IPS-15b (cell line): Measurements from ENCODE around the gene RPL32.
A peak's percentile ranks its signal among the peaks of the same experiment; 100 is the strongest.
"Not testable (repeated sequence)": the region's sequence is repeated elsewhere in the genome, so short reads cannot be mapped to it uniquely, and the experiment has no call there.

Experiments
- H3K27me3 ChIP-seq: one replicate; pipeline ENCODE4 v1.6.1; 2013; ENCODE audit warnings: low read length; ENCODE audit not compliant: control insufficient read depth, insufficient read depth
- H3K36me3 ChIP-seq: one replicate; pipeline ENCODE4 v1.6.1; 2013; ENCODE audit warnings: low read length; ENCODE audit not compliant: control insufficient read depth, insufficient read depth
- H3K4me1 ChIP-seq: one replicate; pipeline ENCODE4 v1.6.1; 2013; ENCODE audit warnings: mild to moderate bottlenecking, low read length; ENCODE audit not compliant: control insufficient read depth, insufficient read depth
- H3K4me3 ChIP-seq: one replicate; pipeline ENCODE4 v1.5.1; 2013; ENCODE audit warnings: low read depth, low read length
- H3K9ac ChIP-seq: one replicate; pipeline ENCODE4 v1.6.1; 2013; ENCODE audit warnings: low read depth, mild to moderate bottlenecking, low read length
- H3K9me3 ChIP-seq: one replicate; pipeline ENCODE4 v1.6.1; 2013; ENCODE audit warnings: mild to moderate bottlenecking, low read length; ENCODE audit not compliant: control insufficient read depth, insufficient read depth

RPL32 gene

DNA sequence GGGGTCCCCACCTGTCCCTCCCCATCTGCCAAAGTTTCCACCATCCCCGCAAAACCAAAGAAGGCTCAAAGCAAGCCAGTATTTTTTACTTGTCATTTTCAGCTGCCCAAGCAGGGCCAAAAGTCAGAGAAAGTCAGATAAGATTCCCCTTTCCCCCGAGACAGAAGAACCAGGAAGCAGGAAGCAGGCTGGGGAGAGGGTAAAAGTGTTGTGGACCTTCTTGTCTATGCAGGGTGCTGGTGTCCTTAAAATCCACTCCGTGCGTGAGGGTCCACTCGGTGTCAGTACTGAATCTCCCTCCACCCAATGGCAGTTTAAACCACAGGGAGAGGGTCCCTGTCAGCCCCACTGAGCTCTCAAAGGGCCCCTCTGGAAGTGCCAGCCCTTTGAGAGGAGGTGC lies 20.2 kb upstream of the RPL32 start:
- no peaks in the 10 kb centered on the region for H3K27me3 ChIP-seq
- H3K9me3 ChIP-seq: peaks cover 10% of the 10 kb centered on the region
- H3K36me3 ChIP-seq: no peaks in the 10 kb centered on the region

DNA sequence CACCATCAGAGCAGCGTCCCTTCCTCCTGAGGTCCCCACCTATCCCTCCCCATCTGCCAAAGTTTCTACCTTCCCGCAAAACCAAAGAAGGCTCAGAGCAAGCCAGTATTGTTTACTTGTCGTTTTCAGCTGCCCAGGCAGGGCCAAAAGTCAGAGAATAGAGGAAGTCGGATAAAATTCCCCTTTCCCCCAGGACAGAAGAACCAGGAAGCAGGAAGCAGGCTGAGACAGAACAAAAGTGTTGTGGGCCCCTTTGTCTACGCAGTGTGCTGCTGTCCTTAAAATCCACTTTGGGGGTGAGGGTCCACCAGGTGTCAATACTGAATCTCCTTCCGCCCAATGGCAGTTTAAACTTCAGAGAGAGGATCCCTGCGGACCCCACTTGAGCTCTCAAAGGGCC lies 18.5 kb upstream of the RPL32 start:
- H3K4me3 ChIP-seq: no peak overlapping the region
- no peak overlapping the region for H3K9ac ChIP-seq
- H3K9me3 ChIP-seq: no peaks in the 10 kb centered on the region
- no peaks in the 10 kb centered on the region for H3K4me1 ChIP-seq
- peaks cover 2% of the 10 kb centered on the region for H3K27me3 ChIP-seq
- H3K36me3 ChIP-seq: no peaks in the 10 kb centered on the region

More for the DNA sequence above, 20.2 kb upstream of the RPL32 start:
- Histone ChIP-seq H3K4me1 (no peaks in the 10 kb centered on the region), H3K9ac (no peak overlapping the region), H3K4me3 (no peak overlapping the region)

DNA sequence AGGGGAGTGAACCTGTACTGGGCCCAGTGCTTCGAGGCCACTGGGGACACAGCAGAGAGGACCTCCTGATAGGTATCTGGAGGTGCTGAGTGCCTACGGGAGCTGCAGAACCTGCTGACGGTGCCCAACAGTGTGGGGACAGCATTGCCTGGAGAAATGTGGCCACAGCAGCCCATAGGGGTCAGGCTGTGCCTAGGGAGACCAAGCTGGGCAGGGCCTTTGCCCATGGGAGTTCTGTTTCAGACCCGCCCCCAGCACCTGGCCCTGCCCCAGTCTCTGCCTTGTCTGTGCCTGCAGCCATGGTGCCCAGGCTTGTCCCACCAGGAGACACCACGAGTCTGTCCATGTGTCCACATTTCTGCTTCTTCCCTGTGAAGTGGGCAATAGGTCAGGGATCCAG lies 15.3 kb upstream of the RPL32 start:
- H3K9ac ChIP-seq: no peak overlapping the region
- peaks cover 4% of the 10 kb centered on the region for H3K27me3 ChIP-seq
- H3K36me3 ChIP-seq: no peaks in the 10 kb centered on the region
- H3K9me3 ChIP-seq: no peaks in the 10 kb centered on the region
- H3K4me1 ChIP-seq: no peaks in the 10 kb centered on the region
- no peak overlapping the region for H3K4me3 ChIP-seq

DNA sequence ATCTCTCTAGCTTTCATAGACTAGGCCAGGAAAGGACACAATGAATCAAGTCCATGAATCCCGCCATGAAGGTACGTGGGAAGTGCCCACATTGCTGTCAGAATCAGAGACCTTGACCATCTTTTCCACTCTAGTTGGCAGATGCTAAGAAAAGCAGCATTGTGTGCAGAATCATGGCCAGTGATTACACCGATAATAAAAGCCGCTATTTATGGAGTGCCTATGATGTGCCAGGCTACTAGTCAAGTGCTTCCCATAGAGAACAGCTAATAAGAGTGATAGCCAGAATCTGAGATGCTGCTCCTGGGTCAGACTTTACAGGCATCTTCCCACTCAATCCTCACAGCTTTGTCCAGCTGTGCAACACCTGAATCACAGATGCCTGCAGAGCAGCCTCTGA lies 13.2 kb upstream of the RPL32 start:
- H3K4me1 ChIP-seq: no peaks in the 10 kb centered on the region
- H3K27me3 ChIP-seq: peaks cover 4% of the 10 kb centered on the region
- H3K4me3 ChIP-seq: no peak overlapping the region
- no peaks in the 10 kb centered on the region for H3K9me3 ChIP-seq
- no peaks in the 10 kb centered on the region for H3K36me3 ChIP-seq
- H3K9ac ChIP-seq: no peak overlapping the region

DNA sequence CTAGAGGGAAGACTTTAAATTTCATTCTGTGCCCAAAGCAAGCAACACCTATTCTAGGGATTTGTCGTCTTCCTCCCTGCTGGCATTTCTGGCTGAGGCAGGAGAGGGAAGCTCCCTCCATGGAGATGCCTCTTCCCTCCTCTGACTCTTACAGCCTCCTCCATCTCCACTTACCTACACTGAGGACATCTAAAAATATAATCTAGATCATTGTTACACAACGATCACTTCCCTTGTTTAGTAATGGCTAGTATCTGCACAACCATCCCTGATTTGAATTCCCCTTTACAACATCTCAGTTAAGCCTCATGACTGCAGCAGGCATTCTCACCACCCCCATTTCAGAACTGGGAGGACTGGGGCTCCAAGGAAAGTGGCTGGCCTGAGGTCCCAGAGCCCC lies 12.5 kb upstream of the RPL32 start:
- not testable (repeated sequence) for H3K9me3 ChIP-seq, H3K36me3 ChIP-seq, H3K9ac ChIP-seq, H3K4me1 ChIP-seq, H3K4me3 ChIP-seq, H3K27me3 ChIP-seq

DNA sequence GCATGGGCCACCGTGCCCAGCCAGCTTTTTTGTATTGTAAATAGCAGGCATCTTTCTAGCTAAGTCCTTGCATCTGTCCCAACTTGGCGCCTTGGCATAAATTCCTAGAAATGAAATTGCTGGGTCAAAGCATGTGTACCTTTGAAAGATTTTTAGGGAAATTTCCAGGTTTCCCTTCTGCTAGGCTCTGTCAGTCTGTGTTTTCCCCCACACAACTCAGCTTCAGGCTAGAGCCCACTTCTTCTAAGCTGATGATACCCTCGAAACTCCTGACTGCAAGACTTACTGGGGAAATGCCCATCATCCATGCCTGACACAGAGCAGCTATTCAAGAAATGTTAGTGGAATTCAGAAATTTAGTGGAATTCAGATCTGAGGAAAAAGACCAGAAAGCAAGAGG lies 10.8 kb upstream of the RPL32 start:
- no peak overlapping the region for H3K4me3 ChIP-seq
- no peaks in the 10 kb centered on the region for H3K36me3 ChIP-seq
- no peaks in the 10 kb centered on the region for H3K4me1 ChIP-seq
- H3K9me3 ChIP-seq: no peaks in the 10 kb centered on the region
- no peak overlapping the region for H3K9ac ChIP-seq
- peaks cover 4% of the 10 kb centered on the region for H3K27me3 ChIP-seq

DNA sequence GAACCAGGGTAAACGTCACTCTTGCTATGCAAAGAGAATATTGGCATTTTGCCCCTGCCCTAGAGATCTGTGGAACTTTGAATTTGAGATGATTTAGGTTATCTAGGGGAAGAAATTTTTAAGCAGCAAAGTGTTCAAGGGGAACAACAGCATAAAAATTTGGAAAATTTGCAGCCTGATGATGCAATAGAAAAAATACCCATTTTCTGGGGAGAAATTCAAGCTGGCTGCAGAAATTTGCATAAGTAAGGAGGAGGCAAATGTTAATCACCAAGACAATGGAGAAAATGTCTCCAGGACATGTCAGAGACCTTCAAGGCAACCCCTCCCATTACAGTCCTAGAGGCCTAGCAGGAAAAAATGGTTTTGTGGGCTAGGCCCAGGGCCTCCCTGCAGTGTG lies 4.4 kb upstream of the RPL32 start:
- Histone ChIP-seq H3K4me3 (no peak overlapping the region), H3K9me3 (peaks cover 7% of the 10 kb centered on the region), H3K4me1 (no peaks in the 10 kb centered on the region), H3K36me3 (no peaks in the 10 kb centered on the region), H3K9ac (no peak overlapping the region), H3K27me3 (no peaks in the 10 kb centered on the region)

DNA sequence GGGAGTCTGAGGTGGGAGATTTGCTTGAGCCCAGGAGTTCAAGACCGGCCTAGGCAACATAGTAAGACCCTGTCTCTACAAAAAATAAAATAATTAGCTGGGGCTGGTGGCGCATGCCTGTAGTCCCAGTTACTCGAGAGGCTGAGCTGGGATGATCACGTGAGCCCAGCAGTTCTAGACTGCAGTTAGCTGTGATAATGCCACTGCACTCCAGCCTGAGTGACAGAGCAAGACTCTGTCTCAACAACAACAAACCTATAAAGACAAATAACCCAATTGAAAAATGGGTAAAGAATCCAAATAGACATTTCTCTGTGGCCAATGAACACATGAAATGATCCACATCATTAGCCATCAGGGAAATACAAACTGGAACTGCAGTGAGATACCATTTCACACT lies 1.1 kb upstream of the RPL32 start:
- Histone ChIP-seq H3K9me3 (peaks cover 7% of the 10 kb centered on the region), H3K27me3 (no peaks in the 10 kb centered on the region), H3K4me3 (no peak overlapping the region), H3K9ac (no peak overlapping the region), H3K36me3 (peaks cover 26% of the 10 kb centered on the region), H3K4me1 (peaks cover 2% of the 10 kb centered on the region)

DNA sequence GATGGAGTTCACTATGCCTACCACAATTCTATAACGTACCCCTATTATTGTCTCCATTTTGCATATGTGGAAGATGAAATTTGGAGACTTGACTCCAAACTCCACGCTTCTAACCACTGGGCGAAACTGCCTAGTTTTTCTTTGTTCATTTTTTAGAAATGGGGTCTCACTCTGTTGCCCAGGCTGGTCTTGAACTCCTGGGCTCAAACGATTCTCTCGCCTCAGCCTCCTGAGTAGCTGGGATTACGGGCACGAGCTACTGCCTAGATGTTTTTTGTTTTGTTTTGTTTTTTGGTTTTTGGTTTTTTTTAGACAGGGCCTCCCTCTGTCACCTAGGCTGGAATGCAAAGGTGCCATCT lies 584 bp upstream of the RPL32 start:
- H3K9me3 ChIP-seq: peaks cover 7% of the 10 kb centered on the region
- H3K4me1 ChIP-seq: peaks cover 3% of the 10 kb centered on the region
- no peak overlapping the region for H3K9ac ChIP-seq
- H3K36me3 ChIP-seq: peaks cover 31% of the 10 kb centered on the region
- no peaks in the 10 kb centered on the region for H3K27me3 ChIP-seq
- peak overlapping the region; percentile 11 for H3K4me3 ChIP-seq

DNA sequence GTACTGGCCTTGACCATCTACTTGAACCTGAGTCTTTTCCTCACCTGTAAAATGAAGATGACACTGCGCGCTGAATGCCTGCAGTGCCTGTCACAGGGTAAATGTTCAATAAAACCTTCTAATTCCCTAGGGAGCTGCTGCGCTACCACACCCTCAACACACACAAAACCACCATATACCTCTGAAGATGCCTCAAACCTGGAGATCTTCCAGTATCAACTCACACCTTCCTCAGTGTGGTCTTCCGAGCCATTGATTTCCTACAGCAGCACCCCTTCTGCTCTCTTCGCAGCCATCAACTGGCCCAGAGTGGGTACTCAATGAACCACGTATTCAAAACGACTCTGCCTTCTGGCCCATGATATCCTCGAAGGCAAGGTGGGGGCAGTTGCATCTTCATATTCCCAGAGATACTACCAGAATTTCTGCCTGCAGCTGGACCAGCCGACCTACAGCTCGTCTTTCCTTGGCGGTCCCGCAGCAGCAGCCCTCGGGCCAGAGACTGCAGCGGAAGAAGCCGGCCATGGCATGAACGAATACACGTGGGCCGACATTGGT lies 695 bp downstream of the RPL32 start:
- Histone ChIP-seq H3K9ac (peak overlapping the region; percentile 100), H3K4me1 (peaks cover 3% of the 10 kb centered on the region), H3K36me3 (peaks cover 44% of the 10 kb centered on the region), H3K4me3 (peak overlapping the region; percentile 98), H3K9me3 (no peaks in the 10 kb centered on the region), H3K27me3 (no peaks in the 10 kb centered on the region)

DNA sequence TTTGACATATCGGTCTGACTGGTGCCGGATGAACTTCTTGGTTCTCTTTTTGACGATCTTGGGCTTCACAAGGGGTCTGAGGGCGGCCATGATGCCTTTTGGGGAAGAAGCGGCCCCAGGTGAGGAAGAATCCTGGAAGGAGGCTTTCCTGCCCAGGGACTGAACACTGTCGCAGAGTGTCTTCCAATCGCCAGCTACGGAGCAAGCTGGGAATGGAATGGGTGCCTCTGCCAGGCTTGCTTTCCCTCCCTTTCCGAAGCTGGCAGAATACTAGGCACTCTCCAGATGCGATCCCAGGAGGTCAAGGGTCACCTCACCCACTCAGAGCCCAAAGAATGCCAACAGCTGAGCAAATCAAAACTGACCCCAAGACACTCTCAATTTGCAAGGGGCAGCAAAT lies 1.2 kb downstream of the RPL32 start:
- H3K4me1 ChIP-seq, H3K27me3 ChIP-seq, H3K9me3 ChIP-seq: not testable (repeated sequence)
- peaks cover 49% of the 10 kb centered on the region for H3K36me3 ChIP-seq
- peak overlapping the region; percentile 98 for H3K4me3 ChIP-seq
- H3K9ac ChIP-seq: peak overlapping the region; percentile 100

DNA sequence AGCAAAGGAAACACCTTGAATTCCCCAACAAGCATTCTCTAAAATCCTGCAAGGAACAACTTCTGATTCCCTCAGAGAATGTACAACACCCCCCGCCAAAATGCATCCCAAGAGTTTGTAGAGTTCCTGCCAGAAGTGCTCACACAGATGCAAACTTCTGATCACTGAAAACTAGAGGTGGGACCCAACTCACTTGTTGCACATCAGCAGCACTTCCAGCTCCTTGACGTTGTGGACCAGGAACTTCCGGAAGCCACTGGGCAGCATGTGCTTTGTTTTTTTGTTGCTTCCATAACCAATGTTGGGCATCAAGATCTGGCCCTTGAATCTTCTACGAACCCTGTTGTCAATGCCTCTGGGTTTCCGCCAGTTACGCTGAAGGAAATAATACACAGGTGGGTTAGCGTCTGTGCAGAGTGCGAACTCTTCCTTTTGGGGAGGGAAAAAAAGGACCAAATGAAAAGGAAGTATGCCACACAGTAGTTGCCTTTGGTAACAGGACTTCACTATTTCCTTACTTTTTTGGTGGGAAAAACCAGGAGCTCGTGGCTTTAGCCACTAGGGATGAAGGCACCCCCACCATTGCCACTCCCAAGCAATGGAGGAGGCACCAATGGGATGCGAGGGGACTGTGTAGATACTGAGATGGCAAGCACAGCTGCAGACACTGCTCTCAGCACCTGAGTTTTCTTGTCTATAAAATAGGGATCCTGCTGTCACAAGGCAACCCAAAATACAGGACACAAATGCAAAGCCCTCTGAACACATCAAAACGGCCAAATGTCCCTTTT lies 2.0 kb downstream of the RPL32 start:
- H3K9me3 ChIP-seq: no peaks in the 10 kb centered on the region
- peak overlapping the region; percentile 100 for H3K9ac ChIP-seq
- H3K4me3 ChIP-seq: peak overlapping the region; percentile 98
- H3K4me1 ChIP-seq: peaks cover 3% of the 10 kb centered on the region
- peaks cover 53% of the 10 kb centered on the region for H3K36me3 ChIP-seq
- no peaks in the 10 kb centered on the region for H3K27me3 ChIP-seq
